ENCODE measurements around the gene GPR180.

Gene GPR180

DNA sequence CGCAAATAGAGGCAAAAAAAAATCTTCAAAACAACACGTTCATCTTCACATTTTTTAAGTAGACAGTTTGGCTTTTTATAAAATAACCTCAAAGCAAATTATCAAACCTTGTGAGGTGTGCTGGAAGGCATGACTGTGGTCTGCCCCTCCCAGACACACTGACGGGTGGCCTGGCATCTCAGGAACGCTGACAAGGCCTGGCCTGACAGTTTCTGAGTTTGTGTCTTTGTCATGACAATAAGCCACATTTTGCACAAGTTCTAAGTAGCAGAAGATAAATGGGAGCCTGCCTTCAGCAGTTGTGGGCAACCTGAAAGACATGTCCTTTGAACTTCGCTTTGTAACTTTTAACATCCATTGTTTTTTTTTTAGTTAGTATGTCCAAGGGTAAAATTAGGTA lies 72.2 kb downstream of the GPR180 start:
- no peak overlapping the region for H3K18ac ChIP-seq (ENCODE audit: low read depth in 1 of 2, low read length in 2 of 2)
- no peak overlapping the region for H4K8ac ChIP-seq (ENCODE audit: low read length)
- H3K4me2 ChIP-seq (ENCODE audit: low read length, poor library complexity, severe bottlenecking), result no peak overlapping the region
- H3K9ac ChIP-seq (ENCODE audit: low read length), result no peak overlapping the region
- no peak overlapping the region for H2AK5ac ChIP-seq (ENCODE audit: low read length, severe bottlenecking)
- no peak overlapping the region for H4K91ac ChIP-seq (ENCODE audit: low read length)
- H2BK15ac ChIP-seq (ENCODE audit: low read depth, poor library complexity, severe bottlenecking), result no peak overlapping the region
- H2BK120ac ChIP-seq (ENCODE audit: low read depth, low read length), result no peak overlapping the region
- H3K4me3 ChIP-seq (ENCODE audit: insufficient read depth in 1 of 2, low read depth in 1 of 2, low read length in 2 of 2), result no peak overlapping the region
- no peaks in the 10 kb centered on the region for H3K79me1 ChIP-seq (replicated peaks; ENCODE audit: low read length, poor library complexity, severe bottlenecking)
- no peak overlapping the region for H3K23ac ChIP-seq (ENCODE audit: low read length in 2 of 2)
- H2BK5ac ChIP-seq (ENCODE audit: low read depth, low read length, poor library complexity, severe bottlenecking), result no peak overlapping the region
- no peak overlapping the region for H3K14ac ChIP-seq (ENCODE audit: low read length in 2 of 2)
- WGBS, result 76% methylated on average over 4 of the region's 5 CpGs
- no peak overlapping the region for H2BK12ac ChIP-seq (ENCODE audit: low read length in 2 of 2)
- H3K9me3 ChIP-seq (ENCODE audit: control insufficient read depth, low read length), result peaks cover 1% of the 10 kb centered on the region
- no peak overlapping the region for H3K27ac ChIP-seq (ENCODE audit: low read length, poor library complexity, severe bottlenecking)
- no peak overlapping the region for H2AFZ ChIP-seq (ENCODE audit: low read depth, low read length)
- DNase-seq, result no peak
- H3K4me1 ChIP-seq (ENCODE audit: control insufficient read depth, insufficient read depth, low read depth, low read length), result no peaks in the 10 kb centered on the region
- H3K27me3 ChIP-seq (ENCODE audit: control insufficient read depth in 1 of 2, insufficient read depth in 1 of 2, low read length in 2 of 2), result peaks cover 17 to 38% of the 10 kb centered on the region in 2 experiments
- H3K36me3 ChIP-seq (ENCODE audit: control insufficient read depth in 1 of 2, insufficient read depth in 2 of 2, low read depth in 1 of 2, low read length in 2 of 2), result no peaks in the 10 kb centered on the region
- H3K4ac ChIP-seq (ENCODE audit: low read depth in 1 of 2, low read length in 2 of 2), result no peak overlapping the region

DNA sequence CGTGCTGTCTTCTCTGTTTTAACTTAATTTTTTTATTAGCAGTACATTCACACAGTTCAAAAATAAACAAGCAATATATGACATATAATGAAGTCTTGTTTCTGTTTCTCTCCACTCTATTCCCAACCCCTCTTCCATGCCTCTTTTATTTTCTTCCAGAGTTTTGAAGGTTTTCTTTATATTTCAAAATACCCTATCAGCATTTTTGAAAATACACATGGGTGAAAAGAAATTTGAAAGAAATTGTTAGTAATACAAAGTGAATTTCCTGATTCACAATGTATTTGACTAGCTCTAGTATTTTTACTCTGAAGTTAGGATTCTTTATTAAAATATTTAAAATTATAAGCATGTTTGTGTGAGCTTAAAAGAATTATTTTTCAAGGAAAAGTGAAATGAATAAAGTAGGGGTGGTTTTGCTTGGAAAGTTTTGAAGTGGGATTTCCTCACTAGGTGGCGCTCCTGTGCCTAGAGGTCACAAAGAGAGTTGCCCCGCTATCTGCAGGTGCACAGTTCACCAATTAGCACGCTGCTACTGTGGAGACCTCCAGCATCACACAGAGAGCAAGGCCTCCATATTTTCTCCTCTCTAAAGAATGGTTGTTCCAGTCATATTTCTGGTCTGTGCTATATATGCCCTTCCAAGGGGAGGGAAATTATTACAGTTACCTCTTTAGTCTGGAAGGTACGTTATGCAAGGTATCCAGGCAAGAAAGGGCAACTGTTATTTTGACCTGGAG lies 73.1 kb downstream of the GPR180 start:
- H3K9ac ChIP-seq (ENCODE audit: low read length), result no peak overlapping the region
- H3K4ac ChIP-seq (ENCODE audit: low read depth in 1 of 2, low read length in 2 of 2), result no peak overlapping the region
- H2BK5ac ChIP-seq (ENCODE audit: low read depth, low read length, poor library complexity, severe bottlenecking), result no peak overlapping the region
- no peak overlapping the region for H4K91ac ChIP-seq (ENCODE audit: low read length)
- no peak overlapping the region for H3K4me3 ChIP-seq (ENCODE audit: insufficient read depth in 1 of 2, low read depth in 1 of 2, low read length in 2 of 2)
- H2AK5ac ChIP-seq (ENCODE audit: low read length, severe bottlenecking), result no peak overlapping the region
- no peaks in the 10 kb centered on the region for H3K4me1 ChIP-seq (ENCODE audit: control insufficient read depth, insufficient read depth, low read depth, low read length)
- peaks cover 23 to 35% of the 10 kb centered on the region in 2 experiments for H3K27me3 ChIP-seq (ENCODE audit: control insufficient read depth in 1 of 2, insufficient read depth in 1 of 2, low read length in 2 of 2)
- DNase-seq, result peak; percentile 41
- no peak overlapping the region for H3K14ac ChIP-seq (ENCODE audit: low read length in 2 of 2)
- H3K23ac ChIP-seq (ENCODE audit: low read length in 2 of 2), result no peak overlapping the region
- no peak overlapping the region for H3K18ac ChIP-seq (ENCODE audit: low read depth in 1 of 2, low read length in 2 of 2)
- no peak overlapping the region for H4K8ac ChIP-seq (ENCODE audit: low read length)
- 10% methylated on average over 5 of the region's 5 CpGs for WGBS
- H2BK15ac ChIP-seq (ENCODE audit: low read depth, poor library complexity, severe bottlenecking), result no peak overlapping the region
- no peaks in the 10 kb centered on the region for H3K36me3 ChIP-seq (ENCODE audit: control insufficient read depth in 1 of 2, insufficient read depth in 2 of 2, low read depth in 1 of 2, low read length in 2 of 2)
- H3K79me1 ChIP-seq (replicated peaks; ENCODE audit: low read length, poor library complexity, severe bottlenecking), result no peaks in the 10 kb centered on the region
- no peak overlapping the region for H2BK120ac ChIP-seq (ENCODE audit: low read depth, low read length)
- H2BK12ac ChIP-seq (ENCODE audit: low read length in 2 of 2), result no peak overlapping the region
- peaks cover 7% of the 10 kb centered on the region for H3K9me3 ChIP-seq (ENCODE audit: control insufficient read depth, low read length)
- no peak overlapping the region for H3K4me2 ChIP-seq (ENCODE audit: low read length, poor library complexity, severe bottlenecking)
- no peak overlapping the region for H3K27ac ChIP-seq (ENCODE audit: low read length, poor library complexity, severe bottlenecking)
- no peak overlapping the region for H2AFZ ChIP-seq (ENCODE audit: low read depth, low read length)

DNA sequence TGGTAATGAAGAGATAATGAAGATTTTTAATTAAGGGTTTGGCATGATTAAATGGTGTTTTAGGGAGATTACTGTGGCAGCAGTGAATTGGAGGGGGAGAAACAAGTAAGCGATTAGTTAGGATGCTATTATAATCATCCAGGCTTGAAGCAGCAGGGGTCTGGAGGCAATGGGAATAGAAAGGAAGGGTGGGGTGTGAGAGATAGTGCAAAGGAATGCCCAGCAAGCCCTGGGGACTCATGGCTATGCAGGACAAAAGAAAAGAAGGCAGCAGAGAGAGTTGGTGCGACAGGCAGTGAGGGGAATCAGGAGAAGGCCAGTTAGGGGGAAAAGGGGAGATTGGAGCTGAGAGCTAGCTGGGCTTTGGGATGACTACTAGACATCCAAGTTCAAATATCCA lies 76.1 kb downstream of the GPR180 start:
- Histone ChIP-seq H3K4me3 (ENCODE audit: insufficient read depth in 1 of 2, low read depth in 1 of 2, low read length in 2 of 2) (no peak overlapping the region), H3K18ac (ENCODE audit: low read depth in 1 of 2, low read length in 2 of 2) (no peak overlapping the region), H3K27me3 (ENCODE audit: control insufficient read depth in 1 of 2, insufficient read depth in 1 of 2, low read length in 2 of 2) (peaks cover 31 to 46% of the 10 kb centered on the region in 2 experiments), H3K14ac (ENCODE audit: low read length in 2 of 2) (no peak overlapping the region), H2AFZ (ENCODE audit: low read depth, low read length) (no peak overlapping the region), H4K91ac (ENCODE audit: low read length) (no peak overlapping the region), H3K4me1 (ENCODE audit: control insufficient read depth, insufficient read depth, low read depth, low read length) (no peaks in the 10 kb centered on the region), H2BK120ac (ENCODE audit: low read depth, low read length) (no peak overlapping the region), H2BK5ac (ENCODE audit: low read depth, low read length, poor library complexity, severe bottlenecking) (no peak overlapping the region), H3K4ac (ENCODE audit: low read depth in 1 of 2, low read length in 2 of 2) (no peak overlapping the region), H3K27ac (ENCODE audit: low read length, poor library complexity, severe bottlenecking) (no peak overlapping the region), H2BK15ac (ENCODE audit: low read depth, poor library complexity, severe bottlenecking) (no peak overlapping the region), H4K8ac (ENCODE audit: low read length) (no peak overlapping the region), H2AK5ac (ENCODE audit: low read length, severe bottlenecking) (no peak overlapping the region), H3K9me3 (ENCODE audit: control insufficient read depth, low read length) (peaks cover 7% of the 10 kb centered on the region), H3K9ac (ENCODE audit: low read length) (no peak overlapping the region), H2BK12ac (ENCODE audit: low read length in 2 of 2) (no peak overlapping the region), H3K79me1 (replicated peaks; ENCODE audit: low read length, poor library complexity, severe bottlenecking) (no peaks in the 10 kb centered on the region), H3K4me2 (ENCODE audit: low read length, poor library complexity, severe bottlenecking) (no peak overlapping the region), H3K36me3 (ENCODE audit: control insufficient read depth in 1 of 2, insufficient read depth in 2 of 2, low read depth in 1 of 2, low read length in 2 of 2) (no peaks in the 10 kb centered on the region), H3K23ac (ENCODE audit: low read length in 2 of 2) (no peak overlapping the region)
- DNase-seq, result no peak
- WGBS, result 75% methylated on average over 2 of the region's 2 CpGs

DNA sequence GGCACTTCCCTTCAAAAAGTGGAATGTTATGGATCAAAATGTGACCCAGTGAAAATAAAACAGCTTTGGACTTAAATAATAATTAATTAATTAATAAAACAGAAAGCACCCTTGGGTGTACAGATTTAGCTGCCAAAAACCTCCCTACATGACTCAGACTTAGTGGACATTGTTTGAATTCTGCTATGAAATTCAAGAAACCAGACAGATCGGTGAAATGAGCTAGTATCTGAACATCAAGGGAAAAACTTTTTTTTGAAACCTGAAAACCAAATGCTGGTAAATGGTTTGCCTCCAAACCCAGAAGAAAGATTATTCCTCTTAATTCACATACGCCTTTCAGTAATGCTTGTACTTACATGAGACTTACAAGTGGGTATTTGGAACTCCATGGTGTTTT lies 77.2 kb downstream of the GPR180 start:
- Histone ChIP-seq H3K27me3 (ENCODE audit: control insufficient read depth in 1 of 2, insufficient read depth in 1 of 2, low read length in 2 of 2) (peaks cover 39 to 47% of the 10 kb centered on the region in 2 experiments), H2BK15ac (ENCODE audit: low read depth, poor library complexity, severe bottlenecking) (no peak overlapping the region), H3K23ac (ENCODE audit: low read length in 2 of 2) (no peak overlapping the region), H3K14ac (ENCODE audit: low read length in 2 of 2) (no peak overlapping the region), H2AK5ac (ENCODE audit: low read length, severe bottlenecking) (no peak overlapping the region), H3K27ac (ENCODE audit: low read length, poor library complexity, severe bottlenecking) (no peak overlapping the region), H3K79me1 (replicated peaks; ENCODE audit: low read length, poor library complexity, severe bottlenecking) (no peaks in the 10 kb centered on the region), H4K8ac (ENCODE audit: low read length) (no peak overlapping the region), H3K9ac (ENCODE audit: low read length) (no peak overlapping the region), H3K36me3 (ENCODE audit: control insufficient read depth in 1 of 2, insufficient read depth in 2 of 2, low read depth in 1 of 2, low read length in 2 of 2) (no peaks in the 10 kb centered on the region), H3K4ac (ENCODE audit: low read depth in 1 of 2, low read length in 2 of 2) (no peak overlapping the region), H4K91ac (ENCODE audit: low read length) (no peak overlapping the region), H3K4me1 (ENCODE audit: control insufficient read depth, insufficient read depth, low read depth, low read length) (no peaks in the 10 kb centered on the region), H2BK5ac (ENCODE audit: low read depth, low read length, poor library complexity, severe bottlenecking) (no peak overlapping the region), H2BK12ac (ENCODE audit: low read length in 2 of 2) (no peak overlapping the region), H3K18ac (ENCODE audit: low read depth in 1 of 2, low read length in 2 of 2) (no peak overlapping the region), H3K4me2 (ENCODE audit: low read length, poor library complexity, severe bottlenecking) (no peak overlapping the region), H2BK120ac (ENCODE audit: low read depth, low read length) (no peak overlapping the region), H2AFZ (ENCODE audit: low read depth, low read length) (no peak overlapping the region), H3K4me3 (ENCODE audit: insufficient read depth in 1 of 2, low read depth in 1 of 2, low read length in 2 of 2) (no peak overlapping the region), H3K9me3 (ENCODE audit: control insufficient read depth, low read length) (peaks cover 7% of the 10 kb centered on the region)
- WGBS, result 94% methylated on average over 2 of the region's 2 CpGs
- DNase-seq, result no peak

All from mesenchymal stem cell (in vitro differentiated cells and primary cell).